ENCODE results near the gene TANC1.

TANC1 gene

GRCh38 chr2:159017837-159018236, 49.4 kb downstream of the TANC1 start:
- no peak for DNase-seq (ENCODE audit: low spot score)
- TF ChIP-seq CTCF (IDR thresholded peaks at IDR 0.05; ENCODE audit: borderline replicate concordance, control extremely low read depth, extremely low read depth, insufficient read depth, missing control alignments): no peak
- in situ Hi-C loops (cut with MboI; ENCODE audit: low sequenced_read_pairs, unreplicated experiment): no loop called here

- in situ Hi-C loops (cut with MboI; ENCODE audit: low sequenced_read_pairs, unreplicated experiment): no loop called here
- no peak for DNase-seq (ENCODE audit: low spot score)
- TF ChIP-seq CTCF (IDR thresholded peaks at IDR 0.05; ENCODE audit: borderline replicate concordance, control extremely low read depth, extremely low read depth, insufficient read depth, missing control alignments): no peak
Measured at GRCh38 chr2:159019021-159019420, 50.6 kb downstream of the TANC1 start.

- TF ChIP-seq CTCF (IDR thresholded peaks at IDR 0.05; ENCODE audit: borderline replicate concordance, control extremely low read depth, extremely low read depth, insufficient read depth, missing control alignments): no peak
- no peak for DNase-seq (ENCODE audit: low spot score)
- in situ Hi-C loops (cut with MboI; ENCODE audit: low sequenced_read_pairs, unreplicated experiment): no loop called here
Measured at GRCh38 chr2:159022019-159022418, 53.6 kb downstream of the TANC1 start.

- TF ChIP-seq CTCF (IDR thresholded peaks at IDR 0.05; ENCODE audit: borderline replicate concordance, control extremely low read depth, extremely low read depth, insufficient read depth, missing control alignments): no peak
- in situ Hi-C loops (cut with MboI; ENCODE audit: low sequenced_read_pairs, unreplicated experiment): no loop called here
- DNase-seq (ENCODE audit: low spot score): no peak
Measured at GRCh38 chr2:159026170-159026569, 57.7 kb downstream of the TANC1 start.

- no peak for TF ChIP-seq CTCF (IDR thresholded peaks at IDR 0.05; ENCODE audit: borderline replicate concordance, control extremely low read depth, extremely low read depth, insufficient read depth, missing control alignments)
- in situ Hi-C loops (cut with MboI; ENCODE audit: low sequenced_read_pairs, unreplicated experiment): no loop called here
- DNase-seq (ENCODE audit: low spot score): no peak
Measured at GRCh38 chr2:159028776-159029175, 60.3 kb downstream of the TANC1 start.

- no peak for DNase-seq (ENCODE audit: low spot score)
- TF ChIP-seq CTCF (IDR thresholded peaks at IDR 0.05; ENCODE audit: borderline replicate concordance, control extremely low read depth, extremely low read depth, insufficient read depth, missing control alignments): no peak
- in situ Hi-C loops (cut with MboI; ENCODE audit: low sequenced_read_pairs, unreplicated experiment): no loop called here
Measured at GRCh38 chr2:159029936-159030335, 61.5 kb downstream of the TANC1 start.

Data from GM13976 (cell line).